HG03520 (cell line): ENCODE measurements around the gene EVPL.
"Not testable (repeated sequence)": the region's sequence is repeated elsewhere in the genome, so short reads cannot be mapped to it uniquely, and the experiment has no call there.

ENCODE experiments used
- ATAC-seq: cut with Tn5 transposase; IDR thresholded peaks from one replicate; pipeline ENCODE4 v1.9.1; 2021; ENCODE audit warnings: mild to moderate bottlenecking, moderate library complexity; ENCODE audit not compliant: unreplicated experiment

EVPL gene

DNA sequence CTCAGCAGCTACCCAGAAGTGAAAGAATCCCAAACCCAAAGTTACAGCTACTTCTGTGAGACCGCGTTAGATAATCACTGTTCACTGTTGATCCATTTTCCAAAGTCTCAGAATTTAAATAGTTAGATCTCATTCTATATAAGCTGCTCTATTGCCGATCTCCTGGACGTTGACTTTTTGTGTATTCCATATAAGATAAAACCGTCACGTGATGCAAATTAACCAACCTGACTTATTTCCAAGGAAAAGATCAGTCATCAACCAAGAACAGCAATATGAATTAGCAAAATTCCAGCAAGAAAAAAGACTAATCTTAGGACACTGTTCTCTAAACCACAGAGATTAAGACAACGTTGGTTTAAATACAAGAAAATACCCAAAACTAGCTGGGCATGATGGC, 56.5 kb downstream of the EVPL start:
- ATAC-seq = no peak

DNA sequence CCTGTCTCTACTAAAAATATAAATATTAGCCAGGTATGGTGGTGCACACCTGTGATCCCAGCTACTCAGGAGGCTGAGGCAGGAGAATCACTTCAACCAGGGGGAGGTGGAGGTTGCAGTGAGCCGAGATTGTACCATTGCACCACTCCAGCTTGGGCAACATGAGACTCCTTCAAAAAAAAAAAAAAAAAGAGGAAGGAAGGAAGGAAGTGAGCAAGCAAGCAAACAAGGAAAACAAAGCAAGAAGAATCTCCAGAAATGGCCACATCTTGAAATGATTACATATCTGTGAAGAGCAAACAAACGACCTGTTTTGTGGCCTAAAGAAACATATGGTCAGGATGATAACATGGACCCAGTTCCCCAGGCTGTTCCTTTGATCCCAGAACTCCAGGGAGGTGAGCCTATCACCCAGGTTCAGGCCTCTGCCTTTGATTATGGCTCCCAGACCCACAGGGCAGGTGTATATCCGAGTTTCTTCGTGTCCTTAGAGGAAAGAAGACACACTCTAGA, 57.0 kb downstream of the EVPL start:
- no peak for ATAC-seq

GRCh38 chr17:75969044-75969443, 58.1 kb downstream of the EVPL start:
- ATAC-seq = not testable (repeated sequence)

- ATAC-seq = no peak
These were observed 61.6 kb downstream of the EVPL start for GRCh38 chr17:75965468-75965867.

GRCh38 chr17:75959839-75960511, 67.1 kb downstream of the EVPL start:
- ATAC-seq = no peak

DNA sequence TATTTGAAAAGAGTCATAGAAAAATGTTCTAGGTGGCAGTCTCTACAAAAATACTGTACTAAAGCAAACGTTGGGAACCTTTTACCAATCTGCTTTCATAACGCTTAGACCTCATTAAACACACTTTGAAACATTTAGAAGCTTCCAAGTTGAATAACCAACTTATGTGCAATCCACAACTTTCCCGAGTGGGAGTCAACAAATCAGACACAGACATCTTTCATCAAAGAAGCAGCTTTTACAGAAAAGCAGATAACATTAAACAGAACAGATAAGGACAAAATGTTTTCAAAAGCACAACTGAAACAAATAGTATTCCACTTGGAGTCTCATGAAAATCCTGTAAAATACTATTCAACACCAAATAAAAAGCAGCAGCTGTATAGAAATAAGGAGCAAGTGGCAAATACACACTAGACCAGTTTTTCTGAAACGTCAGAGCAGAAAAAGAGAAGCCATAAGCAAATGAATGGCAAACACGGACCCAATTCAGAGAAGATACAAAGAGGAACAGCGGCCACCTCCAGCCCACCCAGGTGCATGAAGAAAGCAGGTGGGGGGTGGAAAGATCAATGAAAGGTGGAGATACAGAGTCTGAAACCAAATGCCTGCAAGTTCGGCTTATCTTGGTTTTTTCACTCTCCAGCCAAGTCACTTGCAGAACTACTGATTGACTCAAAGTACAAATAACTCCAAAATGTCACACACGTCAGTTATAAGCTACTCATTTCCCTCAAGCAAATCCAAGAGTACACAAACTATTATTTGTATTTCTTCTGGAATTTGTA, 67.9 kb downstream of the EVPL start:
- ATAC-seq = no peak
